OCI-LY3 (cell line): ENCODE measurements around the gene SYPL2.

Experiments
- H2AFZ ChIP-seq: fragments of 200-600, 300-600 bp; shearing (Covaris generic); 2 replicates; pipeline ENCODE4 v1.6.0; 2014; ENCODE audit warnings: antibody characterized with exemption, low read depth, low read length
- H3K27ac ChIP-seq: fragments of 200-600, 300-600 bp; sonication (generic); 2 replicates; pipeline ENCODE4 v1.5.1; 2014; ENCODE audit warnings: mild to moderate bottlenecking, low read length, moderate library complexity, mixed read lengths
- H3K27me3 ChIP-seq: fragments of 200-600, 300-600 bp; sonication (generic); 2 replicates; pipeline ENCODE4 v1.6.1; 2014; ENCODE audit warnings: low read depth, low read length, mixed read lengths
- H3K36me3 ChIP-seq: fragments of 200-600, 300-600 bp; sonication (generic); replicated peaks from 2 replicates; pipeline ENCODE3; 2014; ENCODE audit warnings: low read depth, low read length, mixed read lengths
- H3K4me1 ChIP-seq: fragments of 300-600, 200-600 bp; sonication (generic); 2 replicates; pipeline ENCODE4 v1.6.1; 2014; ENCODE audit warnings: low read length, mixed read lengths
- H3K4me2 ChIP-seq: fragments of 200-600, 300-600 bp; sonication (generic); 2 replicates; pipeline ENCODE4 v1.6.1; 2014; ENCODE audit warnings: low read length, mixed read lengths
- H3K4me3 ChIP-seq: fragments of 300-600, 200-600 bp; sonication (generic); 2 replicates; pipeline ENCODE4 v1.5.1; 2014; ENCODE audit warnings: antibody characterized with exemption, mild to moderate bottlenecking, low read length, moderate library complexity
- H3K79me2 ChIP-seq: fragments of 300-600, 200-600 bp; shearing (Covaris generic); 2 replicates; pipeline ENCODE4 v1.6.1; 2014; ENCODE audit warnings: mild to moderate bottlenecking, low read length, mixed read lengths
- H3K9ac ChIP-seq: fragments of 300-600, 200-600 bp; shearing (Covaris generic); 2 replicates; pipeline ENCODE4 v1.6.0; 2014; ENCODE audit warnings: mild to moderate bottlenecking, low read length, moderate library complexity
- H3K9me3 ChIP-seq: fragments of 200-600, 300-600 bp; shearing (Covaris generic); 2 replicates; pipeline ENCODE4 v1.6.1; 2014; ENCODE audit warnings: low read length, mixed read lengths; ENCODE audit not compliant: insufficient read depth
- H4K20me1 ChIP-seq: fragments of 200-600, 300-600 bp; sonication (generic); 2 replicates; pipeline ENCODE4 v1.6.1; 2016; ENCODE audit warnings: low read length, mixed read lengths; ENCODE audit not compliant: insufficient read depth
- EZH2phosphoT487 ChIP-seq: fragments of 200-600 bp; shearing (Covaris generic); IDR thresholded peaks from 2 replicates; pipeline ENCODE4 v1.6.1; 2018; ENCODE audit warnings: antibody characterized with exemption, mixed run types, low read depth
- TF ChIP-seq, protein P1 (sequence below): fragments of 200-600, 300-600 bp; sonication (generic); IDR thresholded peaks from 2 replicates; pipeline ENCODE4 v1.5.1; 2014; ENCODE audit warnings: antibody characterized with exemption, low read length, low read depth

SYPL2 gene

DNA sequence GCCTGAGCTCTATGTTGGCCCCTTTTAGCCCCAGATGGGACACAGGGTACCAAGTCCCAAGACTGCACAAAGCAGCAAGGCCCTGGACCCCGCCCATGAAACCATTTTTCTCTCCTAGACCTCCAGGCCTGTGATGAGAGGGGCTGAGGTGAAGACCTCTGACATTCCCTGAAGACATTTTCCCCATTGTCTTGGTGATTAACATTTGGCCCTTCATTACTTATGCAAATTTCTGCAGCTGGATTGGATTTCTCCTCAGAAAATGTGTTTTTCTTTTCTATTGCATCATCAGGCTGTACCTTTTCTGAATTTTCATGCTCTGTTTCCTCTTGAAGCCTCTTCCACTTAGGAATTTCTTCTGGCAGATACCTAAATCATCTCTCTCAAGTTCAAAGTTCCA lies 31.9 kb upstream of the SYPL2 start:
- no peak overlapping the region for H3K4me3 ChIP-seq
- no peaks in the 10 kb centered on the region for H4K20me1 ChIP-seq
- H3K27ac ChIP-seq = no peak overlapping the region
- H3K27me3 ChIP-seq = no peaks in the 10 kb centered on the region
- no peak overlapping the region for H3K4me2 ChIP-seq
- H3K36me3 ChIP-seq = no peaks in the 10 kb centered on the region
- 0 out of 2 replicates have a peak, but pooled peaks cover 2% of the 10 kb centered on the region for H3K4me1 ChIP-seq
- H3K9ac ChIP-seq = no peak overlapping the region
- no peak overlapping the region for H2AFZ ChIP-seq
- H3K9me3 ChIP-seq = no peaks in the 10 kb centered on the region
- H3K79me2 ChIP-seq = no peaks in the 10 kb centered on the region
- TF ChIP-seq EZH2phosphoT487 = no peak
- TF ChIP-seq, protein P1, sequence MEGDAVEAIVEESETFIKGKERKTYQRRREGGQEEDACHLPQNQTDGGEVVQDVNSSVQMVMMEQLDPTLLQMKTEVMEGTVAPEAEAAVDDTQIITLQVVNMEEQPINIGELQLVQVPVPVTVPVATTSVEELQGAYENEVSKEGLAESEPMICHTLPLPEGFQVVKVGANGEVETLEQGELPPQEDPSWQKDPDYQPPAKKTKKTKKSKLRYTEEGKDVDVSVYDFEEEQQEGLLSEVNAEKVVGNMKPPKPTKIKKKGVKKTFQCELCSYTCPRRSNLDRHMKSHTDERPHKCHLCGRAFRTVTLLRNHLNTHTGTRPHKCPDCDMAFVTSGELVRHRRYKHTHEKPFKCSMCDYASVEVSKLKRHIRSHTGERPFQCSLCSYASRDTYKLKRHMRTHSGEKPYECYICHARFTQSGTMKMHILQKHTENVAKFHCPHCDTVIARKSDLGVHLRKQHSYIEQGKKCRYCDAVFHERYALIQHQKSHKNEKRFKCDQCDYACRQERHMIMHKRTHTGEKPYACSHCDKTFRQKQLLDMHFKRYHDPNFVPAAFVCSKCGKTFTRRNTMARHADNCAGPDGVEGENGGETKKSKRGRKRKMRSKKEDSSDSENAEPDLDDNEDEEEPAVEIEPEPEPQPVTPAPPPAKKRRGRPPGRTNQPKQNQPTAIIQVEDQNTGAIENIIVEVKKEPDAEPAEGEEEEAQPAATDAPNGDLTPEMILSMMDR = no peak

DNA sequence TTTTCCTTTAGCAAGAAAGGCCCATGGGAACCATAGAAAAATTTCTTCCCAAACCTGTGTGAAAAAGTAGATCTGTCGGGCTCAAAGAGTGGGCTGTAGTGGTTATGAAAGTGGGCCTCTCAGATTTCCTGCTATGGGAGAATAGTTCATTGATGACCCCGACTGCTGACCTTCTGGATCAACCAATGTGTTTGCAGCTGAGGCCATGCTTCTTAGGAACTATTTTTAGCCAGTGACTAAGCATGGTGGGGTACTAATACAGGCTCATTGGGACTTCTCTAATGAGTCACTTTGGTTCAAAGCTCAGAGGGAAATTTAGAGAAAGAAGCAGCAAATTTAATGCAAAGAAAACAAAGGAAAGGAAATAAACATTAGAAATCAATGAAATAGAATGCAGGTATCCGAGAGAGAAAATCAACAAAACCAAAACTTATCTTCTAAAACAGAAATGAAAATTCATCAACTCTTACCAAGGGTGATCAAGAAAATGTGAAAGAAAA lies 27.5 kb upstream of the SYPL2 start:
- no peak overlapping the region for H3K4me2 ChIP-seq
- H4K20me1 ChIP-seq = no peaks in the 10 kb centered on the region
- H3K36me3 ChIP-seq = no peaks in the 10 kb centered on the region
- no peaks in the 10 kb centered on the region for H3K79me2 ChIP-seq
- TF ChIP-seq, protein P1 = no peak
- TF ChIP-seq EZH2phosphoT487 = no peak
- H3K27ac ChIP-seq = no peak overlapping the region
- H3K4me1 ChIP-seq = no peaks in the 10 kb centered on the region
- H3K27me3 ChIP-seq = peaks cover 15% of the 10 kb centered on the region; the same call in 1 of the 2 replicates
- H3K9me3 ChIP-seq = no peaks in the 10 kb centered on the region
- H2AFZ ChIP-seq = no peak overlapping the region
- H3K9ac ChIP-seq = no peak overlapping the region
- no peak overlapping the region for H3K4me3 ChIP-seq

DNA sequence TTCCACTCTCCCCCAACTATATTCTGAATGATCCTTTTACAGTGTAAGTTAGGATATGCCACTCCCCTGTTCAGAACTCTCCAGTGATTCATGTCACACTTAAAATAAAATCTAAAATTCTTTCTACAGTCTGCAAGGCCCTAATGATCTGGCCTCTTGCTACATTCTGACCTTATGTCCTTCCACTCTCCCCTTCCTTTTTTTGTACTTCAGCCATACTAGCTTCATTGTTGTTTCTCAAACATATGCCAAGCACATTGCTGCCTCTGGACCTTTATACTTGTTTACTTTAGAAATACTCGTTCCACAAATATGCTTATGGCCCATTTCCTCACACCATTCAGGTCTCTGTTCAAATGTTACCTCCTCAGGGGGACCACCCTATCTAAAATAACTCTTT lies 25.3 kb upstream of the SYPL2 start:
- H3K79me2 ChIP-seq = no peaks in the 10 kb centered on the region
- no peak overlapping the region for H3K9ac ChIP-seq
- H3K27me3 ChIP-seq = peaks cover 23% of the 10 kb centered on the region; the same call in 1 of the 2 replicates
- H3K4me2 ChIP-seq = no peak overlapping the region
- no peaks in the 10 kb centered on the region for H3K9me3 ChIP-seq
- H3K4me3 ChIP-seq = no peak overlapping the region
- H3K4me1 ChIP-seq = no peaks in the 10 kb centered on the region
- no peak overlapping the region for H3K27ac ChIP-seq
- H3K36me3 ChIP-seq = no peaks in the 10 kb centered on the region
- no peak for TF ChIP-seq EZH2phosphoT487
- TF ChIP-seq, protein P1 = no peak
- no peaks in the 10 kb centered on the region for H4K20me1 ChIP-seq
- no peak overlapping the region for H2AFZ ChIP-seq

- H3K4me2 ChIP-seq = no peak overlapping the region
- no peak overlapping the region for H3K4me3 ChIP-seq
- H3K4me1 ChIP-seq = no peaks in the 10 kb centered on the region
- H3K27me3 ChIP-seq = peaks cover 23% of the 10 kb centered on the region; the same call in 1 of the 2 replicates
- no peak overlapping the region for H3K9ac ChIP-seq
- H3K27ac ChIP-seq = no peak overlapping the region
- H3K36me3 ChIP-seq = no peaks in the 10 kb centered on the region
- H3K9me3 ChIP-seq = no peaks in the 10 kb centered on the region
- no peak for TF ChIP-seq EZH2phosphoT487
- TF ChIP-seq, protein P1 = no peak
- no peak overlapping the region for H2AFZ ChIP-seq
- H3K79me2 ChIP-seq = no peaks in the 10 kb centered on the region
- H4K20me1 ChIP-seq = no peaks in the 10 kb centered on the region
These were observed 22.9 kb upstream of the SYPL2 start for GRCh38 chr1:109443476-109443875.
